ENCODE measurements around the gene CLUH. TPM values are rescaled to one million over a fixed set of nuclear protein-coding genes. Genes with fewer than 3 reads are reported as not detected.

Gene CLUH
- total RNA-seq, 1 experiment from 2014 or later = 80.4 TPM

DNA sequence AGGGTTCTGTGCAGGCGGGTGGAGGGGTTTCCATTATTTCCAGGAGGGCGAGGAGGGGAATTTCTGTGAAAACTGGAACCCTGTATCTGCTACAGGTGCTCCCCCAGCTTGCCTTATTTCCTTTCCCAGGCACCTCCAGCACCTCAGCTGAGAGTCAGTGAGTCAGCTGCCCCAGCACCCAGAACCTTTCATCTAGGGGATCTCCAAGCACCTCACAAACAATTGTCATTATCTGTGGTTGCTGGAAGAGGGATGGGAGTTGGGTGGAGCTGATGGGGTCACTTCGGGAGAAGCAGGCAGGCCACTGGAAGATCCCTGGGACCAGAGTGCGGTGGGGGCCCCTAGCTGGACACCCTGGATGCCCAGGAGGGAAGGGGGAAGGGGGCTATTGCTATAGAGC, 10.0 kb upstream of the CLUH start:
- Mint-ChIP-seq H3K4me3 (ENCODE audit: unreplicated experiment) (no peak overlapping the region), H3K4me1 (ENCODE audit: insufficient read depth, unreplicated experiment) (peaks cover 5% of the 10 kb centered on the region), H3K9me3 (ENCODE audit: unreplicated experiment) (no peaks in the 10 kb centered on the region), H3K27me3 (ENCODE audit: insufficient read depth, unreplicated experiment) (peaks cover 14% of the 10 kb centered on the region), H3K27ac (ENCODE audit: low read depth, unreplicated experiment) (no peak overlapping the region), H3K36me3 (ENCODE audit: insufficient read depth, unreplicated experiment) (no peaks in the 10 kb centered on the region)
- ChIA-PET CTCF (interaction anchor here (0.6 kb wide), 1 partner anchor 10 kb away, joined by 3 read pairs; no protein-coding TSS in a partner anchor), POLR2A (interaction anchor here (0.9 kb wide), 1 partner anchor 15 kb away, joined by 3 read pairs; no protein-coding TSS in a partner anchor)
- BruUV-seq (replicated peaks) = no TSS peak
- TF ChIP-seq, protein P1, sequence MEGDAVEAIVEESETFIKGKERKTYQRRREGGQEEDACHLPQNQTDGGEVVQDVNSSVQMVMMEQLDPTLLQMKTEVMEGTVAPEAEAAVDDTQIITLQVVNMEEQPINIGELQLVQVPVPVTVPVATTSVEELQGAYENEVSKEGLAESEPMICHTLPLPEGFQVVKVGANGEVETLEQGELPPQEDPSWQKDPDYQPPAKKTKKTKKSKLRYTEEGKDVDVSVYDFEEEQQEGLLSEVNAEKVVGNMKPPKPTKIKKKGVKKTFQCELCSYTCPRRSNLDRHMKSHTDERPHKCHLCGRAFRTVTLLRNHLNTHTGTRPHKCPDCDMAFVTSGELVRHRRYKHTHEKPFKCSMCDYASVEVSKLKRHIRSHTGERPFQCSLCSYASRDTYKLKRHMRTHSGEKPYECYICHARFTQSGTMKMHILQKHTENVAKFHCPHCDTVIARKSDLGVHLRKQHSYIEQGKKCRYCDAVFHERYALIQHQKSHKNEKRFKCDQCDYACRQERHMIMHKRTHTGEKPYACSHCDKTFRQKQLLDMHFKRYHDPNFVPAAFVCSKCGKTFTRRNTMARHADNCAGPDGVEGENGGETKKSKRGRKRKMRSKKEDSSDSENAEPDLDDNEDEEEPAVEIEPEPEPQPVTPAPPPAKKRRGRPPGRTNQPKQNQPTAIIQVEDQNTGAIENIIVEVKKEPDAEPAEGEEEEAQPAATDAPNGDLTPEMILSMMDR (IDR thresholded peaks at IDR 0.05; ENCODE audit: unreplicated experiment) = no peak
- no peak for DNase-seq (ENCODE audit: unreplicated experiment)
- intact Hi-C loops (cut with micrococcal nuclease) = no loop called here

DNA sequence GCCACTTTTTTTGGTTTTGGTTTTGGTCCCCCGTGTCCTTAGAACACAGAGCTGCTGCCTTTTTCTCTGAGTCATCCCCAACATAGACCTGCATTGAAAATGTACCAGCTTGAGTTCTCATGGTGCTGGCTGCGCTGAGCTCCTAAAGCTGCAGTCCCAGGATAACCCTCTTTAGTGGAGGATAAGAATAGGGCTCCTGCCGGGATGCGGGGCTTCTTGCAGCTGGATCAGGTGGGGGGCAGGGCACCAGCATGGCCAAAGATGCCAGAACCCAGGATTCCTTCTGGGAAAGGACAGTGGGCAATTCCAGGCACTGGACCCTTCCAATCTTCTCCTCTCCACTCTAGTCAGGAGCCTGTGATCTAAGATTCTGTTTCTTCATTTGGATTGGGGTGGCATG, 8.3 kb upstream of the CLUH start:
- Mint-ChIP-seq H3K27ac (ENCODE audit: low read depth, unreplicated experiment) (no peak overlapping the region), H3K4me3 (ENCODE audit: unreplicated experiment) (no peak overlapping the region), H3K36me3 (ENCODE audit: insufficient read depth, unreplicated experiment) (no peaks in the 10 kb centered on the region), H3K27me3 (ENCODE audit: insufficient read depth, unreplicated experiment) (peaks cover under 1% of the 10 kb centered on the region), H3K9me3 (ENCODE audit: unreplicated experiment) (no peaks in the 10 kb centered on the region), H3K4me1 (ENCODE audit: insufficient read depth, unreplicated experiment) (peaks cover 5% of the 10 kb centered on the region)
- DNase-seq (ENCODE audit: unreplicated experiment) = no peak
- CTCF ChIA-PET = interaction anchor here (0.6 kb wide), 2 partner anchors 10 to 109 kb away, joined by 3 to 4 read pairs; no protein-coding TSS in a partner anchor
- POLR2A ChIA-PET = no interaction called here
- no TSS peak for BruUV-seq (replicated peaks)
- TF ChIP-seq, protein P1 (IDR thresholded peaks at IDR 0.05; ENCODE audit: unreplicated experiment) = no peak
- intact Hi-C loops (cut with micrococcal nuclease) = no loop called here

DNA sequence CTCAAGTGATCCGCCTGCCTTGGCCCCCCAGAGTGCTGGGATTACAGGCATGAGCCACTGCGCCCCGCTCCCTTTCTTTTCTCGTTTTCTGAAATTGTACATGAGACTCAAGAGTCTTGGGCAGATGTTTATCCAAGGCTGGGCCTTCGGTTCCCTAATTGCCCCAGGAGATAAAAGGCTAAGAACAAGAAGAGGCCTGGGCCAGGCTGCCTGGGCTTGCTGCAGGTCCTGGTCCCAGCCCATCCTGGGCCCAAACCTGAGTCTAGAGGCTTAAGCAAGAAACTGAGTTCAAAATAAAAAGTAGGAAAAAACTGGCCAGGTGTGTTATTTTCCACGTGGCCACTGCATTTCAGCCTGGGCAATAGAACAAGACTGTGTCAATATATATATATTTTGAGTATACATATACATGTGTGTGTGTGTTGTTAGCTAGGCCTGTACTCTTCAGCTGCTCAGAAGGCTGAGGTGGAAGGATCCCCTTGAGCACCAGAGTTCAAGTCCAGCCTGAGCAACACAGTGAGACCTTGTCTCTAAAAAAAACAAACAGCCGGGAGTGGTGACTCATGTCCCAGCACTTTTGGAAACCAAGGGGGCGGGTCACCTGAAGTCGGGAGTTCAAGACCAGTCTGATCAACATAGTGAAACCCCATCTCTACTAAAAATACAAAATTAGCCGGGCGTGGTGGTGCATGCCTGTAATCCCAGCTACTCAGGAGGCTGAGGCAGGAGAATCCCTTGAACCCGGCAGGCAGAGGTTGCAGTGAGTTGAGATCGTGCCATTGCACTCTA, 6.8 kb upstream of the CLUH start:
- DNase-seq (ENCODE audit: unreplicated experiment) = peak; percentile 37
- H3K4me3 Mint-ChIP-seq (ENCODE audit: unreplicated experiment) = no peak overlapping the region
- intact Hi-C loops (cut with micrococcal nuclease) = no loop called here
- H3K27me3 Mint-ChIP-seq (ENCODE audit: insufficient read depth, unreplicated experiment) = no peaks in the 10 kb centered on the region
- CTCF ChIA-PET = no interaction called here
- H3K27ac Mint-ChIP-seq (ENCODE audit: low read depth, unreplicated experiment) = no peak overlapping the region
- POLR2A ChIA-PET = interaction anchor here (0.5 kb wide), 1 partner anchor 32 kb away, joined by 3 read pairs; no protein-coding TSS in a partner anchor
- H3K9me3 Mint-ChIP-seq (ENCODE audit: unreplicated experiment) = no peaks in the 10 kb centered on the region
- peaks cover 5% of the 10 kb centered on the region for H3K4me1 Mint-ChIP-seq (ENCODE audit: insufficient read depth, unreplicated experiment)
- TF ChIP-seq, protein P1 (IDR thresholded peaks at IDR 0.05; ENCODE audit: unreplicated experiment) = no peak
- no peaks in the 10 kb centered on the region for H3K36me3 Mint-ChIP-seq (ENCODE audit: insufficient read depth, unreplicated experiment)
- no TSS peak for BruUV-seq (replicated peaks)

DNA sequence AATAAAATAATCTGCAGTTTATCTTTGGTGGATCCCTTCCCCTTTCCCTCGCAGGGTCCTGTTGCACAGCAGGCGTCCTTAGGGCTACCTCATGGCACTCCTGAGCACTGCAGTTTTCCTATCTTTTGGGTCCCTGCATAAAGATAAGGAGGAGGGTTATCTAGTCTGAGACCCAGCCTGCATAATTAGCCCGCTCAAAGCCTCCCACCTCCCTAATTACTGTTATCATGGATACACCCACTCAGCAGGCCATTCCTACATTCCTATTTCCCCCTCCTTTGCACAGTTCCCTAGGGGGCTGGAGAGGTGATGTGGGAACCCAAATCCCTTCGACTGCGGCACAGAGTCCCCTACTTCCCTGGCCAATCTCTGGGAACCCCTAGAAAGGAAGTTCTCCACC, 5.1 kb upstream of the CLUH start:
- Mint-ChIP-seq H3K9me3 (ENCODE audit: unreplicated experiment) (no peaks in the 10 kb centered on the region), H3K27ac (ENCODE audit: low read depth, unreplicated experiment) (no peak overlapping the region), H3K36me3 (ENCODE audit: insufficient read depth, unreplicated experiment) (peaks cover 10% of the 10 kb centered on the region), H3K4me1 (ENCODE audit: insufficient read depth, unreplicated experiment) (peaks cover 14% of the 10 kb centered on the region), H3K27me3 (ENCODE audit: insufficient read depth, unreplicated experiment) (no peaks in the 10 kb centered on the region), H3K4me3 (ENCODE audit: unreplicated experiment) (no peak overlapping the region)
- no peak for DNase-seq (ENCODE audit: unreplicated experiment)
- no TSS peak for BruUV-seq (replicated peaks)
- CTCF ChIA-PET = interaction anchor here (0.6 to 0.7 kb wide), 2 partner anchors 122 to 300 kb away, joined by 3 to 4 read pairs; no protein-coding TSS in a partner anchor
- intact Hi-C loops (cut with micrococcal nuclease) = no loop called here
- TF ChIP-seq, protein P1 (IDR thresholded peaks at IDR 0.05; ENCODE audit: unreplicated experiment) = no peak
- POLR2A ChIA-PET = no interaction called here
